NCI-H2227 treated with DMSO at 0.1 percent for 48 hours (cell line): Measurements from ENCODE around the gene RASA3.

Experiments
- DNase-seq: peaks from one replicate; lab custom pipeline; 2025; lab: John Stamatoyannopoulos, UW

RASA3 gene

DNA sequence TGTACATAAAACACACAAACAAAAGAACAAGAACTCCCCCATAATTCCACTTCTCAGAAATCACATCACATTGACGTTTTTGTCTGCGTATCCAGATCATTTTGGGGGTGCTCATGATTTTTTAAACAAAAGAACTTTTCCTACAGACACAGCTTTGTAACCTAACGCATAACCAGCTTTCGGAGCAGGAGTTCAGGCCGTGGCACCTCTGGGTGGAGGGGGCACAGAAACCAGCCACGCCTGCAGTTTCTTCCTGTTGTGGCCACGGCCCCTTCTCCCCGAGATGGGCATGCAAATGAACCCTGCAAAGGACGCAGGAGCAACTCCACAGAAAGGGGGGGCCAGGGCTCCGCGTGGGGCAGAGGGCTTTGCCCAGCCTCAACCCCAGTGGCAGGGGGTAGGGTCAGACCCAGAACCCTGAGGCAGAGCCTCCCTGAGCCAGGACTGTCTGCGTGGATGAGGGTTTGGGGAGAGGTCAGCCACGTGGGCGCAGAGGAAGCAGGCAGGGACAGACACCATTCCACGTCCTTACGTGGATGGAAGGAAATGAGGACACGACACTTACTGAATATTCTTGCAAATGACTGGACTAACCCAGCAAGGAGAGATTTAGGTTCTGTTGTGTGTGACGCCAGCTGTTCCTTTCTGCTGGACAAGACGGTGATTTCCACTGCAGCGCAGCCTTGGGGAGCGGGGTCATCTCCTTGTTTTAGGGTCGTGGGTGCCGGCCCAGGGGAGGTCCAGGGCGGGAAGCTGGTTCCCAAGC, 64.4 kb downstream of the RASA3 start:
- DNase-seq, result no peak

DNA sequence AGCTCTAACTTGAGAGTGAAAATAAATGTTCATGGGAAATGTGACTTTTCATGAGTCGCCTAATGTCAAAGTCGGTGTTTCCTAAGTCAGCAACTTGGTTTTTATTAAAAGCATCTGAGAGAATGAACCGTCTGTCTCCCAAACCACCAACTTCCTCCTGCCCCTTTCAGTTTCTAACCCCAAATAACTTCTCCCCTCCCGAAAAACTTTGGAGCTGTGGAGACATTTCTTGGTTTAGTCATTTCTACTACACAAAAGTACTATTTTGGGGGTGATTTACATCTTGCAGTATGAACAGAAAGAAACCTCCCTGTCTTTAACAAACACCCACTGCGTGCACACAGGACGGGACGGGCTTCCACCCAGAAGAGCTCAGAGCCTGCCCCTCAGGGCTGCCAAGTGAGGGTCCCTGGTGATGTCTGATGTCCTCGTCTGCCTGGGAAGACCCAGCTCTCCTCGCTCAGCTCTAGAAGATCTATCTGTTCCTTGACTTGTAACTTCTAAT, 65.0 kb downstream of the RASA3 start:
- no peak for DNase-seq

DNA sequence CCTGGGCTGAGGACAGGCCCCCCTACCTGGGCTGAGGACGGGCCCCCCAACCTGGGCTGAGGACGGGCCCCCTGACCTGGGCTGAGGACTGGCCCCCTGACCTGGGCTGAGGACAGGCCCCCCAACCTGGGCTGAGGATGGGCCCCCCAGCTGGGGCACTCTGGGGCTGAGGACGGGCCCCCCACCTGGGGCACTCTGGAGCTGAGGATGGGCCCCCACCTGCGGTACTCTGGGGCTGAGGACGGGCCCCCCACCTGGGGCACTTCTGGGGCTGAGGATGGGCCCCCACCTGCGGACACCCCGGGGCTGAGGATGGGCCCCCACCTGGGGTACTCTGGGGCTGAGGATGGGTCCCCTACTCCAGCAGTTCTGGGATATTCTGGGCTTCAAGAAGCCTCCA, 65.5 kb downstream of the RASA3 start:
- no peak for DNase-seq

DNA sequence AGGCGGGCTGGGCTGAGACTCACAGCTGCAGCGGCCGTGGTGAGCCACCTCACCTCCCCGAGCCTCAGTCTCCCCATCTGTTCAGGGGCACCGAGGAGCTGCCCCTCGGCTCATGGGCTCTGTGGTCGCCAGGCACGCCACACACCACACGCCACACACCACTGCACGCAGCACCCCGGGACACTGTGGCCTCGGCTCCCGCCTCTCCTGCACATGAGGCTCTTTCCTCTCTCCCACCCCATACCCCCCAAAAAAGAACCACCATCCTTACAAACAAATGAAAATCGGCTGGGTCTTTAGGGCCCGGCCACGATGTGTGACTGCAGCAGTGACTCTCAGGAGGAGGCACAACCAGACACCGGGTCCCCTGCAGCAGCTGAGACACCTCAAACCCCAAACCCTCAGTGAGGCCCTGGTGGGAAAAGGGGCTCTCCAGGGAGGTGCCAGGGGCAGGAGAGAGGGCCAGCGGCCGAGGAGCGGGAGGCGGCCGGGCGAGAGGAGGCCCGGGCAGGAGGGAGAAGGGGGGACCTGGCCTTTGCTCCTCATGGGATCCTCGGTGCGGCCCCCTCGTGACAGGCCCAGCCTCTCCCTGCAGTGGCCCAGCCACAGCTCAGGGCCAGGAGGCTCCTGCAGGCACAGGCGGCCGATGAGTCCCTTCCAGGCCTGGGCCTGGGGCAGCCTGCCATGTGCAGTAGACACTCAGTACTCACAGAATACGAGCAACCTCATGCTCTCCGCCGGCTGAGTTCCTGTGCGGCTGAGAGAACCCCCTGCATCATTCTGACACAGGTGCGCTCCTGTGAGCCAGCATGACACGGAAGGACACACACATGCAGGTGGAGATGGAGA, 66.3 kb downstream of the RASA3 start:
- no peak for DNase-seq

DNA sequence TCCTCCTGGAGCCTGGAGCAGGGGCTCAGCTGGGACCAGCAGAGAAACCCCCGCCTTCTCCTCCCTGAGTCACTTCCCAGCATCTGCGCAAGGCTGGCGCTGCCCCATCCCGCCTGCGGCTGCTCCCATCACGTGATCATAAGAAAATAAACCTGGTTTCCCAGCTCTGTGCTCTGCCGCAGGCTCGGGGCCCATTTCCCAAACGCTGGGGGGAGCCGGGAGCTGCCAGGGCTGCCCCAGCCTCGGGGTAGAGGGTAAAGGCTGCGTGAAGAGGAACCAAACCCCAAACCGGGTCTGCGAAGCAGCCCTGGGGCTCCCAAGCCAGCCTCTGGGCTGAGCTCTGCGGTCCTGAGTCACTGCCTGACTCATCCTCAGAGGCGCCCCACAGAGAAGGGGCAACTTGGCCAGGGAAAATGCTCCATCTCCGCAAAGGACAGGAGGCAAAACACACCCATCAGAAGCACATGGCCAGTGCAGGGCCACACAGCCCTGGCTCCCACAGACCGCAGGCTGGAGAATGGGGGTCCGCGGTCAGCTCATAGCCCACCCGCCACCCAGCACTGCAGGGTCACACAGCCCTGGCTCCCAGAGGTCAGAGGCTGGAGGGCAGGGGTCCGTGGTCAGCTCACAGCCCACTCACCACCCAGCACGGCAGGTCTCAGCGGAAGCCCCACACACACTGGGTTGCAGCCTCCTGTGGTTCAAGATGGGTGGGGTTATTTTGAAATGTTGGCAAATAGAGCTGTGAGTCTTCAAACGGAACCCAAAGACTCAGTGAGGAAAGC, 67.1 kb downstream of the RASA3 start:
- peak; percentile 69 for DNase-seq

DNA sequence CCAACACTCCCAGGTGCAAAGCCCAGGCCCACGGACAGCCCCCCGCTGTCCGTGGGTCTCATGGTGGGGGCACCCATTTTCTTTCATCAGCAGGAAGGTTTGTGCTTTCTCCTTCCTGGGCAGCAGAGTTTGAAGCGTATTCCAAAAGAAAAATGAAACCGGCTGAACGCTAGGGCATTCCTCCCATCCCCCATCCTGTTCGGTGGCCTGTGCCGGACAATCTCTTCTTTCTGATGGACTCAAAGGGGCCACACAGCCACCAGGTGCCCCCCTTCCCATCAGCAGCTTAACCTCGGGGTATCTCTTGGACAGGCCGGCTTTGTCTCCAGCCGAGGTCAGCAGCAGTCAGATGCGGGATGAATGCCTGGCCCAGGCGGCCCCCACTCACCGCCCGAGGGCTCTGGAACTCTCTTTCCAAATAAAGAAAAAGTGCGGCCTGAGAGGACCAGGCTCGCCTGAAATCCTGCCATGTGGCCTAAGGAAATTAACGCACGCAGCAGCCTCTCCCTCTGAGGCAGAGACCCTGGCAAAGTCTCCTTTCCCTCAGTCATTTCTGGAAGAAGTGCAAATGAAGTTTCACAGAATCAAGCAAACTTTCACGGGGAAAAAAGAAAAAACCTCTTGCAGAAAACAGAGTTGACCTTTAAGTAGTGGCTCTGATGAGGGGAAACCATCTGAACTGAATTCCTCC, 67.8 kb downstream of the RASA3 start:
- no peak for DNase-seq

DNA sequence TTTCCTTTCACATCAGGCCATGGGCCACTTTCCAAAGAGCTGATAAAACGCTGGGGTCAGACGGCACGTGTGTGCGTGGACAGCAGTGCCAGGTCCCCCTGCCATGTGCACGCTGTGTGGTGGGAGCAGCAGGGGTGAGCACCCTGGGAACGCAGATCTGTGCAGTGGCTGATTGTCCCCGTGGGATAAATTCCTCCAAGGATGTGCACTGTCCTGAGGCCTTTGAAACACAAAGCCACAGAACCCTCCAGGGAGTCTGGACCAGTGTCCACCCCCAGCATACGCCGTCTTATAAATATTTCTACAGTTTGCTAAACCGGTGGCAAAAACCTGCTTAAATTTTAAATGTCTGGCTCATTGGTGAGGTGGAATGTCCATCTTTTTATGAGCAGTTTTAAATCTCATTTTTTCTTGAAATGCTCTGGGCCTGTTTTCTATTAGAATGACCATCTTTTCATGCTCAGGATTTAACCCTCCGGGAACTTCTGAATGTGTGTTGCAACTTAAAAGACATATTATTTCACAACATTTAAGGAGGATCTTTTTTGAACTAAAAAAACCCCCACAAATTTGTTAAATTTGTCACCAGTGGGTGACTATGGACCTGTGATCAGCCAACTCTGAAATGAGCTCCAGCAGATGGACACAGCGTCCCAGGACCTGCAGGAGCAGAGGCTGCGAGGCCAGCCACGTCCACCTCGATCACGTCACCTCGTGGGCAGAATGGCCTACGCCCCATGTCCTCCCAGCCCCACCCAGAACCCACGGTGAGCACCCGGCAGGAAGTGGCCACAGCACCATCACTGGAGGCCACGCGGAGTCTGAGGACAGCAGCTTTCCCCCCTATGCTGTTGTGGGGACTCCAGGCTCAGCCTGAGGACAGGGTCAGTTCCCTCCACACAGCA, 68.6 kb downstream of the RASA3 start:
- no peak for DNase-seq

DNA sequence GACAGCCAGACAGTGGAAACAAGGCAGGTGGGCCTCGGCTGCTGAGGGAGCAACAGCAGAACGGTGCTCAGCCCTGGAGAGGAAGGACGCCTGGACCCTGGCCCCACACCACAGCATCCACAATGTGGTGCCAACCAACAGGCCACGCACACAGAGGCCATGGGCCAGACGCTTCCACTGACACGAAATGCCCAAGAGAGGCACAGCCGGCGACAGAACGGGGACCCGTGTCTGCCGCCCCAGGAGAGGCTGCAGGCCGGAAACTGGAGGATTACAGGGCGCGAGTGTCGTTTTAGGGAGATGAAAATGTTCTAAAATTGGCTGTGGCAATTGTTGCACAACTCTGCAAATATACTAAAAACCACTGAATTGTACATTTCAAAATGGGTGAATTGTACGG, 69.7 kb downstream of the RASA3 start:
- no peak for DNase-seq

DNA sequence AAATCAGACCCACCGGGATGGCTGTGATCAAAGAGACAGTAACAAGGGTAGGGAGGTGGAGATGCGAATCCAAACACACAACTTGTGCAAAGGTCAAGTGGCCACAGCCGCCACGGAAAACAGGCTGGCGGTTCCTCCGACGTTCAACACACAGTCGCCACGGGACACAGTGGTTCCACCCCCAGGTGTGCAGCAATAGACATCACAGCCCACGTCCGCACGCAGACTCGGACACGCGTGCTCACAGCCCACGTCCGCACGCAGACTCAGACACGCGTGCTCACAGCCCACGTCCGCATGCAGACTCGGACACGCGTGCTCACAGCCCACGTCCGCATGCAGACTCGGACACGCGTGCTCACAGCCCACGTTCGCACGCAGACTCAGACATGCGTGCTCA, 70.1 kb downstream of the RASA3 start:
- DNase-seq, result no peak

DNA sequence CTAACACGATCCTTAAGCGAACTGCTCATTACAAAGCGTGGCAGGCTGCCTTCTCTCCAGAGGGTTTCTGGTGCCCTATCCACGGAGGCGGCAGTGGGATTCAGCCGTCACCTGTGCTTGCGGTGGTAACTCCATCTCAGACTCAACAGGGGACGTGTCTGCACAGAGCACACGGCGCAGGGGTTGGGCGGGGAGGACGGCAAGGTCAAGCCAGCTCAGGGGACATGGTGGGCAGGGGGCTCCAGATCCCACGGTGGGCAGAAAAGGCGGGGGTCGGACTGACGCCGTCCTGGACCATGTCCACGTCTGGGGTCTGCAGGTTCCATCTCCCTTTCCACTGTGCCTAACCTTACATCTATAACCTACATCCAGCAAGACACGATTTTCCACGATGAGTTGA, 70.7 kb downstream of the RASA3 start:
- DNase-seq, result no peak

DNA sequence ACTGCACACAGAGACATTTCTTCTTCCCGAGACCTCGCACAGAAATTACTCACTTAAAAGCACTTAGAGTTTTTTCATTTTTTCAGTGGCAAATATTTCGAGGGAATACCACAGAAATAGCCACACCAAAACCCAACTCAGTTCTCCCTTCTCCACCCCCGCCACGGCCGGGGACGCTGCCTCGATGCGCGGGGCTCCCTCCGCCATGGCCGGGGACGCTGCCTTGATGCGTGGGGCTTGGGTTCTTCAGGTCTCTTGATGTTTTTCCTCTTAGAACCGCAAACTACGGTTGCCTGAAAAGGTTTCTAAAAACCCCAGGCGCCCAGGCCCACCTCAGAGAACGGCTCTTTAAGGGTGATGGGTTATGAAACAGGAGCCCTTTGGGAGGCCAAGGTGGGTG, 71.4 kb downstream of the RASA3 start:
- no peak for DNase-seq

DNA sequence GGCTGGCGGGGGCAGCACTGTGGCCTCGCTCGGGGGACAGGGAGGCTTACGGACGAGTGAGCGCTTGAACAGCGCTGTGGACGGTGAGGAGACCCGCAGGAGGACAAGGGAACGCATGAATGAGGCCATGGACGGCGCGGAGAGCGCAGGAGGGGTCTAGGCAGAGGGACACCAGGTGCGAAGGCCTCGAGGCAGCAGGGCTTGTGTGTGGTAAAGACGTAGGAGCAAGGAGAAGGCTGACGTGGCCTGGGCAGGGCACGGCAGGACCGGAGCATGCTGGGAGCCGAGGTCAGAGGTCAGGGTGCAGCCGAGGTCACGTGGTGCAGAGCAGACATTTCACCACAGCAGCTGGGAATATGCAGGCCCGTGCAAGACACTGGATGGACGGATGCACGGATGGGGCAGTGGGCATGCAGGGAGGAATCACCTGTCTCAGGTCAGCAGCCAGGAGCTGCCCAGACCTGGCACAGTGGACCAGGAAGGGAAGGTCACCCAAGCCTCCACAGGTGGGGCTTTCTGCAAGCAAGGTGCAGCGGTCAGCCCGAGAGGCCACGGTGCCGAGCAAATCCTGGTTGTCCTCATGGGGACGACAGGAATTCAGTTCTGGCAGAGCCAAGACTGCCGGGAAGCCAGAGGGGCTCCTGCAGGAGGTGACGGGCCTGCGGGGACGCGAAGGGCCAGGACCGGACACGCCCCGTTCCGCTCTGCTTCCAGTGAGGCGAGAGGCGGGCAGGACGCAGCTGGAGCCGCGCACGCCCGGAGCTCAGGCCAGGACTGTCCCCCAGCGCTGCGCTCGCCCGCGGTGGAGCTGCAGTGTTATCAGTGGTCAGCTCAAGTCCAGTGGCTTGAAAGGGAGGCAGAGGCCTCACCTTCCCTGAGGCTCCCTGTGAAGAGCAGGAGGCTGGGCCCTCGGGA, 72.2 kb downstream of the RASA3 start:
- no peak for DNase-seq

DNA sequence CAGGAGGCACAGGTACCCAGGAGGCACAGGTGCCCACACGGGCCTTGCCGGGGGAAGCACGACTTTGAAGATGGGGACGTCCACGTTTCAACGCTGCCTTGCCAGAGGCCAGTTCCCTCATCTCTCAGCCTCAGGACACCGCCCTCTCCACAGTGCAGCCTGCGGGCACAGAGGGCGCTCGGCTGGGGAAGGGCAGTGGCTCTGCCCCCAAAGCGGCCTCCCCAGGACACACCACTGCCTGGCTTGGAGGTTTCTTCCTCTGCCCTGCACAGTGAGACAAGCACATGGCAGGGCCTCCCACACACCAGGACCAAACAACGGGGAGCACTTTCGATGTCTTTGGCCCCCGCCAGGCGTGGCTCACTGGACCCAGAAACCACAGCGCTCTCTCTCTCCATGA, 73.0 kb downstream of the RASA3 start:
- no peak for DNase-seq

DNA sequence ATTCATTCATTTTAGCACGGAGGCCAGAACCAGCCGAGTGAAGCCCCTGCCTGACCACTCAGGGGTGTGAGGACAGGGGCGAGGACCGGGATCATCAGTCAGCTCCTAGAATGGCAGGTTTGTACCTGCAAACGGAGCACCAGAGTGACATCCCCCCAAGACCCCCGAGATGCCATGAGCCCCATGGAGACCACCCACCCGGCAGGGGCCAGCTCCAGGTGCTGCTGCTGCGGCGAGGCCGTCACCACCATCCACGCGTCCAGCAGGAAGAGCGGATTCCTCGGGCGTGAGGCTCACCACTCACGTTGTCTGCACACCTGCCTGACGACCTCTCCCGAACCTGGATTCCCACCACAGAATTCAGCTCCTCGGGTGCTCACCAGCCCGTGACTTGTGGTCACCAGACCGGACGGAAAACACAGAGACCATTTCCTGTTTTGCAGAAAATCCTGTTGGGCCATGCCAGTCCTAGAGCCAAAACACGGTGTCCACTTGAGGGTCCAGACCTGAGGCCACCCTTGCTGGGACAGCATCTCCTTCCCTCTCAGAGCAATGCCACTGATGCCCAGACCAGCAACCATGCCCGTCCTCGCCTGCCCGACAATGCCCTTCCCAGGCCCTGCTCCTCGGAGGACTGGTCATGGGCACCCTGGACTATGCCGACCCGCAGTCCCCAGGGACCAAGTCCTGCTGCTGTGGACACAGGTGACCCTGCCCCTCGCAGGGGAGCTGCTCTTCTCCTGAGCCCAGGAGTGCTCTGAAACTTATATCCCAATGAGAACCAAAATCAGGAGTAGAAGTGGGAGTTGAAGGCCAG, 74.2 kb downstream of the RASA3 start:
- DNase-seq, result no peak

DNA sequence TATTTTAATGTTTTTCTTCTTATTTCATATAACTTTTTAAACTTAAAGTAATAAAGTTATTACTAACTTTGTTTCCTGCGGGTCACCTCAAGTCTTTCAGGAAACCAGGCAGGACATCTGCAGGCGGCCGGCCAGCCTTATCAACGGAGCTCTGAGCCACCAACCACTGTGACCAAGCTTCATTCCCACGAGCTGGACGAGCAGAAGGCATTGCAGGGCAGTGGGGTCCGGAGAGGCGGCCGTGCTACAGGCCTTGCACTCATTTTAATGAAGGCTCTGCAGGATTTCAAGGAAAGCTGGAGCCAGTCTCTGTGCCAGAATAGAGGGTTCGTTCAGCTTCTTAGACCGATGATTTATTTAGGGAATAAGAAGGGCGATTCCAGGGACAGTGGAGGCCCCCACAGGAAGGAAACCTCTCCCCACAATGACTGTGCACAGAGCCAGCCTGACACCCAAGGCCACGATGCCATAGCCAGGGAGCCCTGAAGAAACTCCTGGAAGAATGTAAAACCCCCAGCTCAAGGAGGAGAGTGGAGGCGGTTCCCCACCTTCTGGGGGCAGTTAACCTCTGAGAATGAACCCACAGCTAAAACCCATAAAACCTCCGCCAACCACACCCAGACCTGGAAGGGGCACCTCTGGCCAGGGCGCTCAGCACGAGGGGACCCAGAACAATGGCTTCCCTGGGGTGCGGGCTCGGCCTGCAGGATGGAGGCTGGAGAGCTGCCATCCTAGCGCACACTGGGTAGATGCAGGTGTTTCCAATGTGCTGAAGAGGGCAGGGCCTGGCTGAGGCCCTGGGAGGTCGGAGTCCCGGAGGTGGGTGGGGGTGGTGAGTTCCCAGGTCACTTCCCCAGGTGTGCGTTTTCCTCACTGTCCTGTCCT, 75.0 kb downstream of the RASA3 start:
- DNase-seq, result no peak

DNA sequence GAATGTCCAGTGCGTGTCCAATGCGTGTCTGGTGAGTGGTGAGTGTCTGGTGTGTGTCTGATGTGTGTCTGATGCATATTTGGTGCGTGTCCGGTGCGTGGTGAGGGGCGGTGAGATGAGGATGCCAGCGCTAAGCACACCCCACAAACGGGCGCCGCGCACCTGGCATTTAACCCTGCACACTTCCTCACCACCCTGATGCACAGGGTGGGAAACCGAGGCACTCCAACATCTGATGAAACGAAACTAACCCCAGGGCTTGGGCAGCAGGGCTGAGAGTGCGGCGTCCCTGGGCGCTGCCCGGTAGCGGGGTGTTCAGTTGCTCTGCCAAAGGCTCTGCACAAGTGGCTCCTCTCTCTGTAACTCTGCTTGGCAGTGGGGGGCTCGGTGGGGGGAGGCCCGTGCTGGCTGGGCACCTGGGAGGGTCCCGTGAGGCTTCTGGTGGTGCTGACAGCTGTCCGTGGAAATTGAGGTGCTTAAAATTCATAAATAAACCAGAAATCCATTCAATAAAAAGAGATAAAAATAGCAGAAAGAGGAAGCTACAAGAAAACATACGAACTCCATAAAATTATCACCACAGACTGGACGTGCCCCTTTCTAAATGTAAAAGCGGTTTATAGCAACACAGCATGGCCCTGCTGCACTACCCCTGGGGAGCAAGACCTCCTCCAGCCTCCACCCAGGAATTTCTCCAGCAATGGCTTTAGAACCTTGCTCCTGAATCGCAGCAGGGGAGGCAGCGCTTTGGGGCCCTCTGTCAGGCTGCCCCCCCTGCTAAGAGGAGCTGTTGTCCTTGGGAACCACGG, 76.0 kb downstream of the RASA3 start:
- no peak for DNase-seq

DNA sequence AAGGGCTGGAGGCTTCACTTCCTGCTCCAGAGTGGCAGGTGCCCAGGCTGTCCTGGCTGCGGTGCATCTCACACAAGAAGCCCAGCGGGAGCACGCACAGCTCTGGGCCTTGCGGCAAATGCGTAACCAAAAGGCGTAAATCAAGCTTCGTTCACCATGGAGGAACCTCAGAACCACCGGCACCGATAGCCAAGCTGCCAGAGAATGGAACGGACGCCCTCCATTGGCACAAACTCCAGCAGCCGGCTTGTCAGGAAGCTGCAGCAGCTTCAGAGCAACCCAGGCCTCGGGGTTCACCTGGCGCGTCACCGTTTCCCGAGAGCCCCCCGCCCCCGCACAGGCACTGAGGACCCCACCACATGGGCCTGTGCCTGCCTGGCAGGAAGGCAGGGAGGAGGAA, 76.7 kb downstream of the RASA3 start:
- DNase-seq, result no peak
